Mucosa of rectum (tissue), 2 donors: ENCODE measurements around the gene TCF3.

Experiments
- H3K27ac ChIP-seq, 2 donors: one replicate each; pipeline ENCODE4 v1.7.0; 2013; ENCODE audit warnings: inconsistent platforms in 2 of 2, low read depth in 2 of 2, low read length in 2 of 2
- H3K27me3 ChIP-seq, 2 donors: one replicate each; pipeline ENCODE4 v1.7.0; 2013; ENCODE audit warnings: low read length in 2 of 2; ENCODE audit not compliant: control insufficient read depth in 2 of 2, insufficient read depth in 2 of 2
- H3K36me3 ChIP-seq, 2 donors: one replicate each; pipeline ENCODE4 v1.7.0; 2013; ENCODE audit warnings: low read length in 2 of 2; ENCODE audit not compliant: control insufficient read depth in 2 of 2, insufficient read depth in 2 of 2
- H3K4me1 ChIP-seq, 2 donors: one replicate each; pipeline ENCODE4 v1.7.0; 2013; ENCODE audit warnings: low read length in 2 of 2, mild to moderate bottlenecking in 1 of 2; ENCODE audit not compliant: control insufficient read depth in 2 of 2, insufficient read depth in 2 of 2
- H3K4me3 ChIP-seq, 2 donors: one replicate each; pipeline ENCODE4 v1.7.0; 2013; ENCODE audit warnings: low read length in 2 of 2
- H3K9ac ChIP-seq, 2 donors: one replicate each; pipeline ENCODE4 v1.7.0; 2013; ENCODE audit warnings: low read length in 2 of 2, low read depth in 1 of 2, mild to moderate bottlenecking in 1 of 2
- H3K9me3 ChIP-seq, 2 donors: one replicate each; pipeline ENCODE4 v1.7.0; 2013; ENCODE audit warnings: low read length in 2 of 2; ENCODE audit not compliant: control insufficient read depth in 2 of 2
- donor health status: healthy.
- donor health status: Normal muscosa, but diverticular disease.

The TCF3 gene

DNA sequence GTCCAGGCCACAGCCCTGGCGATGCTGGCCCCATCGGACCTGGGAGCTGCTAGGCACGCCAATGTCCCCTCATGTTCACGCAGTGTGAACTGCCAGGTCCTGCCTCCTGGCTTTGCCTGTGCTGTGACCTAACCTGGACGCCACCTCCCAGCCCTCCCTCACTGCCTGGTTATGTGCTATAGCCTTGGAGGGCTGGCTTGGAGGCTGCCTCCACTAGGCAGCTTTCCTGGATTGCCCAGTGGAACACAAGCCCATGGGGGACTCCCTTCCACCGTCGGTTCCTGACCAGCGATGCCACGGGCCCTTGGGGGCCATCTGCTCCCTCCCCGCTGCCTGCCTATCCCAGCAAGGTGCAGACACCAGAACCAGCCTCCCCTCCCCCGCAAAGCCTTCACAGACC lies 31.9 kb downstream of the TCF3 start:
- no peaks in the 10 kb centered on the region for H3K9me3 ChIP-seq
- H3K36me3 ChIP-seq = peaks cover 23 to 30% of the 10 kb centered on the region in 2 donors
- no peak overlapping the region for H3K27ac ChIP-seq
- H3K4me3 ChIP-seq = no peak overlapping the region
- no peak overlapping the region for H3K9ac ChIP-seq
- H3K27me3 ChIP-seq = no peaks in the 10 kb centered on the region
- H3K4me1 ChIP-seq = no peaks in the 10 kb centered on the region

DNA sequence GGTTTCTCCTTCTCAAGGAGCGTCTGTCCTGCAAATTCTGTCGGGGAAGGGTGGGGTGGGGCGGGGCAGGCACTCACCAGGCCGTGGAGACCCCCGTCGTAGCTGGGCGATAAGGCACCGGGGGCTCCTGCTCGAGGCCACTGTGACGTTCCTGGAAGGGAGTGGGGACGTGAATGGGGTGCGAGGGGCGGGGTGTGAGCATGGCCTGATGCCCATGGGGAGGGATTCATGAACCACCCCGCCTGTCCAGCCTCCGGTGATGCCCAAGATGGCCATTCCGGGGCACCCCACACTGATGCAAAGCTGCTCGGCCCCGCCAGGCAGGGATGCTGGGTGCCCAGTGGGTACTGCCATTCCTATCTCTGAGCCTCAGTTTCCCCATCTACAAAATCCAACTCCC lies 32.7 kb downstream of the TCF3 start:
- Histone ChIP-seq H3K36me3 (peaks cover 28 to 33% of the 10 kb centered on the region in 2 donors), H3K27ac (no peak overlapping the region), H3K27me3 (no peaks in the 10 kb centered on the region), H3K9ac (no peak overlapping the region), H3K4me3 (no peak overlapping the region), H3K9me3 (no peaks in the 10 kb centered on the region), H3K4me1 (no peaks in the 10 kb centered on the region)

GRCh38 chr19:1619094-1619439 lies 33.3 kb downstream of the TCF3 start:
- H3K4me3 ChIP-seq = no peak overlapping the region
- peaks cover 31 to 33% of the 10 kb centered on the region in 2 donors for H3K36me3 ChIP-seq
- no peaks in the 10 kb centered on the region for H3K9me3 ChIP-seq
- no peaks in the 10 kb centered on the region for H3K4me1 ChIP-seq
- no peak overlapping the region for H3K9ac ChIP-seq
- no peak overlapping the region for H3K27ac ChIP-seq
- H3K27me3 ChIP-seq = no peaks in the 10 kb centered on the region

GRCh38 chr19:1618157-1619093 lies 34.0 kb downstream of the TCF3 start:
- Histone ChIP-seq H3K27ac (no peak overlapping the region), H3K9ac (no peak overlapping the region), H3K27me3 (no peaks in the 10 kb centered on the region), H3K4me1 (no peaks in the 10 kb centered on the region), H3K36me3 (peaks cover 34% of the 10 kb centered on the region in 2 donors), H3K9me3 (no peaks in the 10 kb centered on the region), H3K4me3 (no peak overlapping the region)

- Histone ChIP-seq H3K27me3 (no peaks in the 10 kb centered on the region), H3K27ac (no peak overlapping the region), H3K9me3 (no peaks in the 10 kb centered on the region), H3K36me3 (peaks cover 41 to 45% of the 10 kb centered on the region in 2 donors), H3K9ac (no peak overlapping the region), H3K4me1 (no peaks in the 10 kb centered on the region), H3K4me3 (no peak overlapping the region)
Measured at GRCh38 chr19:1616875-1617274, 35.5 kb downstream of the TCF3 start.

- Histone ChIP-seq H3K9me3 (no peaks in the 10 kb centered on the region), H3K9ac (no peak overlapping the region), H3K4me1 (no peaks in the 10 kb centered on the region), H3K27ac (no peak overlapping the region), H3K27me3 (no peaks in the 10 kb centered on the region), H3K4me3 (no peak overlapping the region), H3K36me3 (peaks cover 44 to 47% of the 10 kb centered on the region in 2 donors)
Measured at GRCh38 chr19:1616396-1616795, 36.0 kb downstream of the TCF3 start.

DNA sequence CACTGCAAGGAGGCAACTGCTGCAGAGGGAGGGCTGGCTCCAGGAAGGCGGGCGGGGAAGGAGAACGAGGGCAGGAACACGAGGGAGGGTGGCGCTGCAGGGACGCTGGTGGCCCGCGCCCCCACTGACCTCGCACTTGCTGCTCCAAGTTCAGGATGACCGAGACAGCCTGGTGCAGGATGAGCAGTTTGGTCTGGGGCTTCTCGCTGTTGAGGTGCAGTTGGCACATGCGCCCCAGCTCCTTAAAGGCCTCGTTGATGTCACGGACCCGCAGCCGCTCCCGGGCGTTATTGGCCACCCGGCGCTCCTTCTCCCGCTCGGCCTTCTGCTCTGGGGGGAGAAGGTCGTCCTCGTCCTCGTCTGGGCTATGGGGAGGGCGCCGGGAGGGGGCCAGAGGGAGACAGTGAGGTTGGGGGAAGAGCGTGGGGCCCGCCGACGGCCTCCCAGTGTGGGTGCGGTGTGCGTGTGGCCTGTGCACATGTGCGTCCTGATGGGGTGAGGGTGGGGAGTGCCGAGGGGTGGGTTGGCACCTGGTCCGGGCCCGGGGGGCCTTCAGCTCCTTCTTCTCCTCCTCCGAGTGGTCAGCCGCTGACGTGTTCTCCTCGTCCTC lies 37.2 kb downstream of the TCF3 start:
- no peaks in the 10 kb centered on the region for H3K9me3 ChIP-seq
- H3K36me3 ChIP-seq = peaks cover 43% of the 10 kb centered on the region in 2 donors
- H3K4me1 ChIP-seq = no peaks in the 10 kb centered on the region
- H3K27me3 ChIP-seq = no peaks in the 10 kb centered on the region
- no peak overlapping the region for H3K27ac ChIP-seq
- H3K4me3 ChIP-seq = no peak overlapping the region
- no peak overlapping the region for H3K9ac ChIP-seq

- H3K9ac ChIP-seq = no peak overlapping the region
- H3K4me3 ChIP-seq = no peak overlapping the region
- no peak overlapping the region for H3K27ac ChIP-seq
- H3K9me3 ChIP-seq = no peaks in the 10 kb centered on the region
- H3K27me3 ChIP-seq = no peaks in the 10 kb centered on the region
- no peaks in the 10 kb centered on the region for H3K4me1 ChIP-seq
- peaks cover 40 to 43% of the 10 kb centered on the region in 2 donors for H3K36me3 ChIP-seq
Measured at GRCh38 chr19:1613808-1614570, 38.4 kb downstream of the TCF3 start.

GRCh38 chr19:1613146-1613545 lies 39.3 kb downstream of the TCF3 start:
- no peaks in the 10 kb centered on the region for H3K9me3 ChIP-seq
- no peaks in the 10 kb centered on the region for H3K4me1 ChIP-seq
- H3K36me3 ChIP-seq = peaks cover 40% of the 10 kb centered on the region in 2 donors
- H3K9ac ChIP-seq = no peak overlapping the region
- no peaks in the 10 kb centered on the region for H3K27me3 ChIP-seq
- no peak overlapping the region for H3K4me3 ChIP-seq
- H3K27ac ChIP-seq = no peak overlapping the region
